Adrenal gland (tissue), 12 donors: ENCODE measurements around the gene FUT8. TPM values are rescaled to one million over a fixed set of nuclear protein-coding genes. Genes with fewer than 3 reads are reported as not detected.

Source experiments
- DNase-seq, 7 donors: peaks; one replicate each; pipeline ENCODE4 v3.0.0-alpha.2; 2019 to 2020
- H3K27ac ChIP-seq, 5 donors: fragments of 200-600 bp; sonication (generic) in 4 of 5; 1 replicate in 3 of 5; 2 replicates in 2 of 5; pipeline versions ENCODE4 v1.5.1 to v1.8.0; 2016 to 2020; ENCODE audit warnings: mild to moderate bottlenecking in 1 of 5
- H3K27me3 ChIP-seq: fragments of 200-600 bp; 2 replicates; pipeline ENCODE4 v1.8.0; 2021
- H3K36me3 ChIP-seq, 2 donors: fragments of 200-600 bp; replicated peaks in 1 of 2; 1 replicate in 1 of 2; 2 replicates in 1 of 2; pipeline versions ENCODE4 v1.5.1 to v1.8.0; 2018 to 2022
- H3K4me1 ChIP-seq, 2 donors: fragments of 200-600 bp; replicated peaks in 1 of 2; 1 replicate in 1 of 2; 2 replicates in 1 of 2; pipeline versions ENCODE4 v1.5.1 to v1.8.0; 2018 to 2021
- H3K4me3 ChIP-seq, 4 donors: fragments of 200-600 bp; sonication (generic) in 3 of 4; one replicate each; pipeline ENCODE4 v1.5.1; 2016 to 2018
- H3K9me3 ChIP-seq, 3 donors: fragments of 200-600 bp; sonication (generic) in 1 of 3; replicated peaks in 1 of 3; 1 replicate in 2 of 3; 2 replicates in 1 of 3; pipeline versions ENCODE4 v1.5.1 to v1.8.0; 2016 to 2021
- CTCF ChIP-seq, 6 experiments: fragments of 450-650 bp in 4 of 6; fragments of 200-600 bp in 2 of 6; sonication (generic) in 1 of 6; IDR thresholded peaks; 1 replicate in 5 of 6; 2 replicates in 1 of 6; pipeline versions ENCODE4 v1.5.1 to v1.8.0; 2016 to 2021; ENCODE audit warnings: antibody characterized with exemption in 6 of 6, mild to moderate bottlenecking in 2 of 6, moderate library complexity in 1 of 6
- POLR2A ChIP-seq, 2 donors: fragments of 450-650 bp; IDR thresholded peaks; one replicate each; pipeline ENCODE4 v1.6.1; 2017; ENCODE audit warnings: antibody characterized with exemption in 2 of 2, mild to moderate bottlenecking in 2 of 2, moderate library complexity in 1 of 2
- WGBS, 4 donors: extraction: QIAGEN DNeasy Blood & Tissue Kit in 2 of 4; methylation state at CpG; one replicate each; pipeline versions ENCODE4 v1.1.5 to v1.1.7; 2013 to 2017; 5-methylcytosine and 5-hydroxymethylcytosine counted together
- intact Hi-C, 2 donors: fragments of 100-400 bp; cut with DNase I; formaldehyde crosslinking; loops; one replicate each; pipeline versions ENCODE4 v1.14.1 to v1.15.0; 2022 to 2023
- polyA plus RNA-seq, 3 donors: library from polyadenylated mRNA; stranded (reverse); fragments of 200-250 nt in 2 of 3; fragments of 350-450 nt in 1 of 3; fragmentation: Illumina TruSeq in 1 of 3; extraction: RNeasy Lipid Tissue Mini Kit (QIAGEN cat#74804) in 1 of 3; gene quantifications; one replicate each; pipeline ENCODE4 v1.2.3, GENCODE V29; 2013 to 2014
- total RNA-seq, 9 donors: library from RNA; depleted of rRNA in 4 of 9; stranded (reverse); fragments of >200 nt in 4 of 9; fragments of 120-200 nt in 1 of 9; fragmentation: NEBNext Ultra II Directional in 1 of 9; extraction: Animal tissue kit (Norgen Biotek cat#: 25700) in 1 of 9; gene quantifications; one replicate each; pipeline versions ENCODE4 v1.1.0 to v1.2.4, GENCODE V29; 2013 to 2023
- donor health status: healthy with polysubstance abuse.
- donor health status: Bipolar disorder and iron deficiency.
- donor health status: DM: yes; HTN: yes; CAD: no.
- donor health status: DM: no; HTN: no; CAD: no.
- donor health status: DM: no; HTN: no; CAD: no.
- donor health status: DM: yes; HTN: yes; CAD: no.

FUT8 gene
- total and polyA plus RNA-seq, 12 donors: 7.8 to 32.1 (median 21.1) TPM

GRCh38 chr14:65749287-65749686 lies 336.8 kb downstream of the FUT8 start:
- no peaks in the 10 kb centered on the region for H3K27me3 ChIP-seq
- H3K4me1 ChIP-seq: no peaks in the 10 kb centered on the region
- intact Hi-C loops: no loop called here
- no peak for DNase-seq
- no peak overlapping the region for H3K4me3 ChIP-seq
- no peak overlapping the region for H3K27ac ChIP-seq
- H3K9me3 ChIP-seq: no peaks in the 10 kb centered on the region
- no peak for TF ChIP-seq CTCF (IDR thresholded peaks at IDR 0.05)
- no peak for TF ChIP-seq POLR2A (IDR thresholded peaks at IDR 0.05)
- H3K36me3 ChIP-seq: no peaks in the 10 kb centered on the region
- WGBS, 4 donors: 91 to 95% (median 92%) methylated on average over 3 of the region's 3 CpGs

GRCh38 chr14:65750906-65751305 lies 338.4 kb downstream of the FUT8 start:
- 40 to 71% (median 57%) methylated on average over 1 of the region's 1 CpG for WGBS, 4 donors
- DNase-seq: no peak
- intact Hi-C loops: no loop called here
- no peak for TF ChIP-seq POLR2A (IDR thresholded peaks at IDR 0.05)
- TF ChIP-seq CTCF (IDR thresholded peaks at IDR 0.05): no peak
- no peak overlapping the region for H3K27ac ChIP-seq
- H3K9me3 ChIP-seq: no peaks in the 10 kb centered on the region
- H3K27me3 ChIP-seq: no peaks in the 10 kb centered on the region
- H3K4me1 ChIP-seq: no peaks in the 10 kb centered on the region
- H3K4me3 ChIP-seq: no peak overlapping the region
- no peaks in the 10 kb centered on the region for H3K36me3 ChIP-seq

- no peaks in the 10 kb centered on the region for H3K27me3 ChIP-seq
- 57 to 75% (median 69%) methylated on average over 3 of the region's 3 CpGs for WGBS, 4 donors
These were observed 339.0 kb downstream of the FUT8 start for GRCh38 chr14:65751510-65751909.

GRCh38 chr14:65753061-65753460 lies 340.5 kb downstream of the FUT8 start:
- Histone ChIP-seq H3K36me3 (no peaks in the 10 kb centered on the region), H3K27ac (no peak overlapping the region), H3K27me3 (no peaks in the 10 kb centered on the region), H3K4me1 (no peaks in the 10 kb centered on the region), H3K9me3 (no peaks in the 10 kb centered on the region), H3K4me3 (no peak overlapping the region)
- TF ChIP-seq CTCF (IDR thresholded peaks at IDR 0.05): no peak
- no peak for TF ChIP-seq POLR2A (IDR thresholded peaks at IDR 0.05)
- DNase-seq: no peak
- WGBS, 4 donors: 92 to 97% (median 95%) methylated on average over 5 of the region's 5 CpGs
- intact Hi-C loops: no loop called here

More at GRCh38 chr14:65751510-65751909, 339.0 kb downstream of the FUT8 start:
- no peak for DNase-seq
- intact Hi-C loops: no loop called here
- TF ChIP-seq CTCF (IDR thresholded peaks at IDR 0.05) (no peak), POLR2A (IDR thresholded peaks at IDR 0.05) (no peak)
- no peaks in the 10 kb centered on the region for H3K36me3 ChIP-seq
- H3K9me3 ChIP-seq: no peaks in the 10 kb centered on the region
- no peak overlapping the region for H3K27ac ChIP-seq
- no peaks in the 10 kb centered on the region for H3K4me1 ChIP-seq
- no peak overlapping the region for H3K4me3 ChIP-seq
